HG03432 (cell line): ENCODE results near the gene RIPPLY2.
"Not testable (repeated sequence)": the region's sequence is repeated elsewhere in the genome, so short reads cannot be mapped to it uniquely, and the experiment has no call there.

Source experiments
- ATAC-seq: cut with Tn5 transposase; IDR thresholded peaks from one replicate; pipeline ENCODE4 v1.9.1; 2021; ENCODE audit warnings: mild to moderate bottlenecking, moderate library complexity; ENCODE audit not compliant: unreplicated experiment

Gene RIPPLY2, protein sequence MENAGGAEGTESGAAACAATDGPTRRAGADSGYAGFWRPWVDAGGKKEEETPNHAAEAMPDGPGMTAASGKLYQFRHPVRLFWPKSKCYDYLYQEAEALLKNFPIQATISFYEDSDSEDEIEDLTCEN

GRCh38 chr6:83853178-83854000 lies at the start of gene RIPPLY2:
RIPPLY2 (plus strand) TSS chr6:83853360; CDS start chr6:83853417, 57 bp downstream.
- peak; percentile 83 for ATAC-seq

GRCh38 chr6:83803492-83803891 lies 49.7 kb upstream of the RIPPLY2 start:
- ATAC-seq: not testable (repeated sequence)

- ATAC-seq: no peak
These were observed 48.3 kb upstream of the RIPPLY2 start for GRCh38 chr6:83804886-83805285.

- ATAC-seq: no peak
These were observed 45.2 kb upstream of the RIPPLY2 start for GRCh38 chr6:83808005-83808404.

- ATAC-seq: no peak
These were observed 44.2 kb upstream of the RIPPLY2 start for GRCh38 chr6:83808926-83809325.

DNA sequence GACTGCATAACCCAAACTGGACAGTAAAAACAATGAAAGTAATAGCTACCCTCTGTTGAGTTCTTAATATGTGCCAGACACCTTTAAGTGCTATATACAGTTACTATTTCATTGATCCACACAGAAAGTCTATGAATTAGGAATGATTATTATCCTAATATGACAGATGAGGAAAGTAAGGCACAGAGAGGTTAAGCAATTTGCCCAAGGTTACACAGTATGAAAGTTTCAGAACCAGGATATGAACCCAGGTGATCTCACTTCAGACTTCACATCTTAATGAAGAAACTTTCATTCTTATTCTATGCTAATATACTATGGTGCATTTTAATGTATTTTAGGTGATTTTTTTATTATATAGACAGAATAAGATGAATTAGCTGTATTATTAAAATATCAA lies 40.6 kb upstream of the RIPPLY2 start:
- no peak for ATAC-seq

DNA sequence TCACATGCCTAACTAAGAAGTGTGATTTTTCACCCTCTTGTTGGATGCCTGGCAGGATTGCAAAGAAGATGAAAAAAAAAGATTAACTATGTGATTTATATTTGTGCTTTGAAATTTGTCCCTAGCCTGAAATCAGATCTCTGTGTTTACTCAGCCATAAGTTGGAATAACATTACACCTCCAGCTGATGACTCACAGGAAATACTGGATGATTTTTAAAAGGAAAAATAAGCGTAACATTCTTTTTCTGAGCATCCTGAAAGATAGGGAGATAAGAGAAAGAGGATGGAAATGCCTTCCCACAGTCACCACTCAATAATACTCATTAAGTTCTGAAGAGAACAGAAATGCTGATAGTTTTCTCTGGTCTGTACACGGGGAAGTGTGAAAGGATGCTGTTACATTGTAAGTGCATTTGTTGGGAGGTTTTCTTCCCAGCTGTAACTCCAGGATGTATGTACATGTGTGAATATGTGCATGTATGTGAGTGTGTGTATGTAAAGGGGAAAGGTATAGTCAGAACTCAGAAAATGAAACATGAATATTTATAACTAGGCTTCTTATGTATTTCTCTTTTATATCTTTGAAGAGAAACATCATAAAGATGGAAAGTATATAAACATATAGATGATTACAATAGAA lies 37.4 kb upstream of the RIPPLY2 start:
- no peak for ATAC-seq

DNA sequence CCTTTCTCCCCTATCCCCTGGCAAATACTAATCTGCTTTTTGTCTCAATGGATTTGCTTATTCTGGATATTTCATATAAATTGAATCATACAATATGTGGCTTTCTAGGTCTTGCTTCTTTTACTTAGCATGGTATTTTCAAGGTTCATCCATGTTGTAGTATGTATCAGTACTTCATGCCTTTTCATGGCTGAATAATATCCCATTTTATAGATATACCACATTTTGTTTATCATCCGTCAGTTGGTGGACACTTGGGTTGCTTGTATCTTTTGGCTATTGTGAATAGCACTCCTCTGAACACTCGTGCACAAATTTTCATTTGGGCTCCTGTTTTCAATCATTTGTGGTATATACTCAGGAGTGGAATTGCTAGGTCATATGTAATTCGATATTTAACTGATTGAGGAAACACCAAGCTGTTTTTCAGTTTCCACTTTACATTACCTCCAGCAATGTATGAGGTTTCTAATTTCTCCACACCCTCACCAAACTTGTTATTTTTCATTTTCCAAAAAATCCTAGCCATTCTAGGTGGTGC lies 30.5 kb upstream of the RIPPLY2 start:
- no peak for ATAC-seq

GRCh38 chr6:83824388-83824801 lies 28.8 kb upstream of the RIPPLY2 start:
- no peak for ATAC-seq

GRCh38 chr6:83824831-83825230 lies 28.3 kb upstream of the RIPPLY2 start:
- no peak for ATAC-seq

- ATAC-seq: no peak
These were observed 26.1 kb upstream of the RIPPLY2 start for GRCh38 chr6:83827050-83827449.

DNA sequence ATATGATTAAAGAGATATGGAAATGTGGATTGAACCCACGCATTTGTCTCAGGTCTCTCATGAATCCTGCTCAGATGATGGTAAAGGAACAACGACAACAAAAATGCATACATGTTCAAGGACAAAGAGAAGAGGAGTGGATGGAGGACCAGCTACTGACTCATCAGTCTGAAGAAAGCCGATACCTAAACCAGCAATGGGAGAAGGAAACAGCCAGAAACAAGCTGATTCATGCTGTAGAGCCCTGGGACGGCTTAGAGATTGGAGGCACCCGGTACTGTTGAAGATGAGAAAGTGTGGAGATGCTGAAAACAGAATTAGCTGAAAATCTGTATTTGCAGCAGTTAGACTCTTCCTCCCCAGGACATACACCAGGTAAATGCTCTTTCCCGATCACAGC lies 14.4 kb upstream of the RIPPLY2 start:
- no peak for ATAC-seq

DNA sequence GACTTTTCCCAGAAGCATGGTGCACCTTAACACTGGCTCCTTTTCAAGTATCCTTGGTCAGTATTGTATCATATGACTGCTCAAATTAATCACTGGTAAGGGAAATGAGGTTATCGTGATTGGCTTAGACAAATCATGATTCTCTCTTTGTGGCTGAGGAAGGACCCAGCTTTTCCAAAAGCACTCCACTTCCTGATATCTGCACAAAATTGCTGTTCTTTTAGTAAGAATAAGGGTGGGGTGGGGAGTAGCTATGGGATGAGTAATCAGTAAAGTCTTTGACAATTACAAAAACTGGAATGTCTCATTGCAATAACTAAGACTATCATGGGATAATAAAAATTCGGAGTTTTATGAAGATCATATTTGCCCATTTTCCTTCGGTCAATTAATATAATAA lies 9.0 kb upstream of the RIPPLY2 start:
- no peak for ATAC-seq

DNA sequence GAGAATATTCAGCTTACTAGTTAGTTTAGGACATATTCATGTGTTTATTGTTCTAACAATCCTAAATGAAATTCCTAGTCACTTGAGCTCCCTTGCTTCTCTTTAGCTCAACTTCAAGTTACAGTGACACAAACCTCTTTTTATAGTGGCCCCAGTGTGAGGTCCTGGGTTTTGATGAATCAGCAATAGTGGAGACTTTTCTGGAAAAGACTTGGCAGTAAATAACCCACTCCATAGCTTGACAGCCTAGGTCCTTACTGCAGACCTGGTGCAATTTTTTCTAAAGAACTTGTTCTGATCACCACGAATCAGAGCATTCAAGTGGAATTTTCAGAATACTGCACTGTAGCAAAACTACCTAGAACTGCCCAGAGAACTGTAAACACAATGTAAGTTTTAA lies 6.9 kb upstream of the RIPPLY2 start:
- no peak for ATAC-seq

DNA sequence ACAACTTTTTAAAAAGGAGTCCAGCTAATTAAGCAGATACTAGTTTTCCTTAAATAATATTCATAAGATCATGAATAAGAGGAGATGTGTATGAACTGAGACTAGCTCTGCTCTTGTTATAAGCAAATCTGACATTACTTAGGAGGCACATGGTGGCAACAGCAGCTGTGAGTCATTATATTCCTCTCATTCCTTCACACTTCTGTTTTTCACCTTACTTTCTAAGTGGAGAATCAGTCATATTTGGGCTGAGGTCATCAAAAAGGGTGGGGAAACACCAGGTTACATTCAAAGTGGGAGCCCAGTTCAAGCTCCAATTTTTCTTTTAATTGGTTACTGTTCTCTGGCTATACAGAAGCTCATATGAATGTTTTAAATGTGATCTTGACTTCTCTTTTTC lies 6.0 kb upstream of the RIPPLY2 start:
- peak; percentile 85 for ATAC-seq

DNA sequence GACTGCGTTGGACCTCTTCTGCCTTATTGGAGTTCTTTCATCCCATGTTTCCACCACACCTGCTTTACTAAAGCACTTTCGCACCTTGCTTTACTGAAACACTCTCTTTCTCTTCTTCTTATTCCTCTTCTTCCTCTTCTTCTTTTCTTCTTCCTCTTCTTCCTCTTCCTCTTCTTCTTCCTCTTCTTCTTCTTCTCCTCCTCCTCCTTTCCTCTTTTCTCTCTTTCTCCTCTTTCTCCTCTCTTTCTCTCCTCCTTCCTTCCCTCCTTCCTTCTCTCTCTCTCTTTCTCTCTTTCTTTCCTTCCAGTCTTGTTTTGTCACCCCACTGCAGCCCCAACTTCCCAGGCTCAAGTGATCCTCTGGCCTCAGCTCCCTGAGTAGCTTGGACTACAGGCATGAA lies 4.0 kb upstream of the RIPPLY2 start:
- ATAC-seq: no peak

- ATAC-seq: no peak
These were observed 3.5 kb upstream of the RIPPLY2 start for GRCh38 chr6:83849610-83850009.

DNA sequence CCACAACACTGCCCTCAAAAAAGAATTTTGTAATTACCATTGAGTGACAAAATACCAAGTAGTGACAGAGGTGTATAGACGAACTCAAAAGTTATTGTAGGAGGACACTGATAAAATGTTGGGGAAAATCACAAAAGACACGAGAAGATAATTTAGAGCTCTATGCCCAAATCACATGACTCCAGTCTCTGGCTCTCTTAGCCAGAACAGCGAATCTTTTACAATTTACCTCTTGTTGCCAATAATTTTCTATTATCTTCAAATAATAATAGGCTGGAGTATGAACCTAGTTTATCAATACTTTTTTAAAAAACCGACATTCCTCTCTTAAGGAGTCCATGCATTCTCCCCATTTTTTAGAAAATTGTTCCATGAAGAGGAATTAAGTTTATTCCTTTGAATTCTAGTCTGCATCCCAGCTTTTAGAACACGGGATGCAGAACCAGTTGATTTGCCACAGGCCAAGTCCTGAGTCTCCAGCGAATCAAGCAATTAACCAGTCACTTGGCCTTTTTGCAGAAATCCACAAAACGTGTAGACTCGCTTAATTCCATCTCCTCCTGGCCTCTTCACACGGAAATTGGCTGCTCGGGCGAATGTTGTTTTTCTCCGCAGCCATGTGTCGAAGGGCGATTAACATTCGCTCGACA lies 507 bp upstream of the RIPPLY2 start:
- no peak for ATAC-seq

DNA sequence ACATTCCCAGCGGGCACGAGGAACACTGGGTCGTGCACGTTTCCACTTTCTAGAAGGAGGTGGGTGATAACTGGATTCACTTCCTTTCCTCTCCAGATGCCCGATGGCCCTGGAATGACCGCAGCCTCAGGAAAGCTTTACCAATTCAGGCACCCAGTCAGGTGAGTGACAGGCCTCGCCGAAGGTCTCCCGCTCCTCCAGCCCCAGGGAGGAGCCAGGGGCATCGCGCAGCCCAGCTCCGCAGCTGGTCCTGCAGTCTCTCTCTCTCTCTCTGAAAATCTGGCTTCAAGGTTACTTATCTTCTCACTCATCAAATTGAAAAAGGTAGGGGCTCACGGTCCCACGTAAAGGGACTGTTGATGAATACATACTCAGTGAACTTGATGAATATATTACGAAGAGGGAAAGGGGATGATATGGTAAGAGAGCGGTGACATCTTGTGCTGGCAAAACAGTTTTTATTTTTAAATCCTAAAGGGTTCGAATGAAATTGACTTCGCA lies 891 bp downstream of the RIPPLY2 start:
- no peak for ATAC-seq

- ATAC-seq: no peak
These were observed 1.6 kb downstream of the RIPPLY2 start for GRCh38 chr6:83854766-83855165.
